AG04450 (cell line): ENCODE measurements around the gene TSHZ1. TPM values are rescaled to one million over a fixed set of nuclear protein-coding genes. Genes with fewer than 3 reads are reported as not detected.

Experiments used
- CTCF ChIA-PET: fragments of 300-600, 350-600 bp; formaldehyde crosslinking; extraction: SDS; loops from one replicate; lab custom pipeline; 2022; ENCODE audit warnings: antibody characterized with exemption, inconsistent platforms; lab: Charles Lee
- POLR2A ChIA-PET: fragments of 350-600 bp; formaldehyde crosslinking; extraction: SDS; loops from one replicate; lab custom pipeline; 2021; ENCODE audit warnings: antibody characterized with exemption, inconsistent platforms; lab: Yijun Ruan, JAX
- DNase-seq: peaks from one replicate; pipeline ENCODE4 v3.0.0-alpha.2; 2011; ENCODE audit warnings: low read depth, low spot score
- H3K27ac ChIP-seq: one replicate; pipeline ENCODE4 v1.5.1; 2012; ENCODE audit warnings: low read depth, low read length, control low read depth
- H3K27me3 ChIP-seq: one replicate; pipeline ENCODE4 v1.6.0; 2012; ENCODE audit warnings: low read length; ENCODE audit not compliant: control insufficient read depth, insufficient read depth
- H3K4me3 ChIP-seq: 2 replicates; pipeline ENCODE4 v1.5.1; 2011; ENCODE audit warnings: mild to moderate bottlenecking, low read depth, low read length, control low read depth
- H3K9me3 ChIP-seq: 2 replicates; pipeline ENCODE4 v1.5.1; 2012; ENCODE audit warnings: low read length; ENCODE audit not compliant: control insufficient read depth, insufficient read depth
- polyA plus RNA-seq: library from polyadenylated mRNA; depleted of rRNA; stranded (reverse); fragments of >200 nt; gene quantifications from 2 replicates; pipeline ENCODE4 v1.2.3, GENCODE V29; 2011
- TF ChIP-seq, protein P1 (sequence below): IDR thresholded peaks from 2 replicates; pipeline ENCODE4 v1.5.1; 2011; ENCODE audit warnings: low read depth, low read length, control low read depth, inconsistent platforms

The TSHZ1 gene
- polyA plus RNA-seq, 1 experiment: 3.9 TPM

DNA sequence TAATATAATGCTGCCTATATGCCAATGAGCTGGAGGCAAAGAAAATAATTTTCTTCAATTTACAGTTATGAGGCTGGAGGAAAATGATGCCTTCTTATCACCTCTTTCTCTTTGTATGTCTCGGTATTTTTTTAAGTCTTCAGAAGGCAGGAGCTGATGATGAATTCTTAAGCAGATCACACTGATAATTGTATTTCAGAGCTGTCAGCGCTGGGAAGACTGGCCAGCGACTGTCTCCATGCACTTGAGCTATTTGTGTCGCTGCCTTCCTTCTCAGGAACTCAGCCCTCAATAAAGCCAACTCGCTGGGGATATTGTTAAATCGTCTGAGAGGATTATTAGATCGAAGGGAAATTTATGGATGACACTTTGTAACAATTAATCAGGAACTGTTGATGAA, 42.0 kb upstream of the TSHZ1 start:
- peaks cover 16% of the 10 kb centered on the region for H3K27me3 ChIP-seq
- ChIA-PET POLR2A (interaction anchor here (0.8 kb wide), 1 partner anchor 41 kb away, joined by 3 read pairs; no protein-coding TSS in a partner anchor), CTCF (interaction anchor here (0.8 to 2.6 kb wide), 2 partner anchors 38 to 516 kb away, joined by 3 to 12 read pairs; no protein-coding TSS in a partner anchor)
- peaks cover 5% of the 10 kb centered on the region; the same call in 1 of the 2 replicates for H3K9me3 ChIP-seq
- H3K27ac ChIP-seq: no peak overlapping the region
- no peak overlapping the region for H3K4me3 ChIP-seq
- no peak for DNase-seq
- TF ChIP-seq, protein P1, sequence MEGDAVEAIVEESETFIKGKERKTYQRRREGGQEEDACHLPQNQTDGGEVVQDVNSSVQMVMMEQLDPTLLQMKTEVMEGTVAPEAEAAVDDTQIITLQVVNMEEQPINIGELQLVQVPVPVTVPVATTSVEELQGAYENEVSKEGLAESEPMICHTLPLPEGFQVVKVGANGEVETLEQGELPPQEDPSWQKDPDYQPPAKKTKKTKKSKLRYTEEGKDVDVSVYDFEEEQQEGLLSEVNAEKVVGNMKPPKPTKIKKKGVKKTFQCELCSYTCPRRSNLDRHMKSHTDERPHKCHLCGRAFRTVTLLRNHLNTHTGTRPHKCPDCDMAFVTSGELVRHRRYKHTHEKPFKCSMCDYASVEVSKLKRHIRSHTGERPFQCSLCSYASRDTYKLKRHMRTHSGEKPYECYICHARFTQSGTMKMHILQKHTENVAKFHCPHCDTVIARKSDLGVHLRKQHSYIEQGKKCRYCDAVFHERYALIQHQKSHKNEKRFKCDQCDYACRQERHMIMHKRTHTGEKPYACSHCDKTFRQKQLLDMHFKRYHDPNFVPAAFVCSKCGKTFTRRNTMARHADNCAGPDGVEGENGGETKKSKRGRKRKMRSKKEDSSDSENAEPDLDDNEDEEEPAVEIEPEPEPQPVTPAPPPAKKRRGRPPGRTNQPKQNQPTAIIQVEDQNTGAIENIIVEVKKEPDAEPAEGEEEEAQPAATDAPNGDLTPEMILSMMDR: no peak

- Histone ChIP-seq H3K9me3 (peaks cover 5% of the 10 kb centered on the region; the same call in 1 of the 2 replicates), H3K27ac (no peak overlapping the region), H3K4me3 (no peak overlapping the region), H3K27me3 (peaks cover 16% of the 10 kb centered on the region)
- ChIA-PET CTCF (interaction anchor here (2.6 kb wide), 1 partner anchor 517 kb away, joined by 12 read pairs; no protein-coding TSS in a partner anchor), POLR2A (no interaction called here)
- DNase-seq: no peak
- TF ChIP-seq, protein P1: no peak
Measured at GRCh38 chr18:75169411-75169810, 41.2 kb upstream of the TSHZ1 start.

DNA sequence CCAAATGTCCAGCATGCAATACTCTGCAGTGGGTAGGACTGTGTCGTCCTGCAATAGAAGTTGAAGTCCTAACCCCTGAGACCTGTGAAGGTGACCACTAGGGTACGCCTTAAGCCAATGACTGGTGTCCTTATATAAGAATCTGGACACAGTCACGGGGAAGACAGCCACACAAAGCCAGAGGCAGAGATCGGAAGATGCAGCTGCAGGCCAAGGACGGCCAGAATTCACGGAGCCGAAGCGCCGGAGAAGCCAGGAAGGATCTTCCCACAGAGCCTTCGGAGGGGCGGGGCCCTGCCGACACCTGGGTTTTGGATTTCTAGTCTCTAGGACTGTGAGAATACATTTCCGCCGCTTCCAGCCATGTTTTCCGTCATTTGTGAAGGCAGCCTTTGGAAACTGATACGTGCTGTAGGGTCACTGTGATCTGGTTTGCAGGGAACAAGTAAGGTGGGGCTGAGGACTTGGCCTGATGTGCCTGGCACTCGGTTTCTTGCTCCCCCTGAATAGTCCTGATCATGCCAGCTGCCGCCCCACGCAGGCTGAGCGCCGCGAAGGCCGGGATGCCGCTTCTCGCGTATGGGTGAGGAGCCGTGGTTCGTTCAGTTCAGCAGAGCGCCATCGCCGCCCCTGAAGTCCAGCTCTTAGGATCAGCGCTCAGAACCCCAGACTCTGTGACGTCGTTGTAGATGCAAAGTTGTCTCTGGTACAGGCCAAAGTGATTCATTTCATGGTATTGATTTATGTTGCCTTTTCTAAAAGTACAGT, 40.4 kb upstream of the TSHZ1 start:
- CTCF ChIA-PET: interaction anchor here (0.5 to 2.6 kb wide), 2 partner anchors 130 to 518 kb away, joined by 3 to 12 read pairs; no protein-coding TSS in a partner anchor
- TF ChIP-seq, protein P1: no peak
- Histone ChIP-seq H3K4me3 (no peak overlapping the region), H3K27ac (no peak overlapping the region), H3K9me3 (peaks cover 5% of the 10 kb centered on the region; the same call in 1 of the 2 replicates), H3K27me3 (peaks cover 18% of the 10 kb centered on the region)
- POLR2A ChIA-PET: no interaction called here
- no peak for DNase-seq

DNA sequence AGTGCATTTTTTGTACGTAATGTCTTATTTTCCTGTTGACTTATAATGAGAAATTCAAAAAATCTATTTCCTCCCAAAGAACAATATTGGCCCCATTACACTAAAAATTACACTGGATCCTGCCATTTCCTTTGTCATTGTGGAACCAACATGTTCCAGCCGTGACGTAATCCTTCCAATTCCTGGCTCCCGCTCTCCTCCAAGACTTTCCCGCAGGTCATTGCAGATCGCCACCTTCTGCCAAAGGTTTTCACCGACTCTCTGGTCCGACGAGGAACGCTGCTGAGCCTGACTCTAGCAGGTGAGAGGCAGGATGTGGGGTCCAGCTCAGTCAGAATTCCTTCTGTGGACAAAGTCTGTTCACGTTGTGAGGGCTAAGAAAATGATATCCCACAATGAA, 39.7 kb upstream of the TSHZ1 start:
- Histone ChIP-seq H3K9me3 (peaks cover 5% of the 10 kb centered on the region; the same call in 1 of the 2 replicates), H3K27ac (no peak overlapping the region), H3K4me3 (no peak overlapping the region), H3K27me3 (peaks cover 14% of the 10 kb centered on the region)
- ChIA-PET POLR2A (no interaction called here), CTCF (no interaction called here)
- TF ChIP-seq, protein P1: no peak
- DNase-seq: no peak
